HepG2 (cell line): ENCODE results near the gene C10orf67. TPM values are rescaled to one million over a fixed set of nuclear protein-coding genes. Genes with fewer than 3 reads are reported as not detected.

Experiments
- ATAC-seq: fragments of 200-7000 bp; cut with Tn5 transposase; 3 replicates; pipeline ENCODE4 v1.9.1; 2020; ENCODE audit warnings: mild to moderate bottlenecking, moderate library complexity
- BruUV-seq: library from RNA; stranded (reverse); fragments of 400-500 nt; replicated peaks from 2 replicates; lab custom pipeline; 2021; lab: Mats Ljungman, UMichigan
- CTCF ChIA-PET: fragments of 300-600 bp; formaldehyde crosslinking; extraction: SDS; loops from one replicate; lab custom pipeline; 2021; ENCODE audit warnings: low total read pairs, inconsistent platforms, low intra/inter-chr PET ratio; lab: Yijun Ruan, JAX
- POLR2A ChIA-PET: fragments of 350-600 bp; sonication (Branson Sonifier 250); formaldehyde crosslinking; loops from one replicate; lab custom pipeline; 2020; ENCODE audit warnings: antibody characterized with exemption, inconsistent platforms; lab: Yijun Ruan, JAX
- DNase-seq: peaks from one replicate; pipeline ENCODE4 v3.0.0-alpha.2; 2015; ENCODE audit warnings: low spot score
- FAIRE-seq: peaks from 3 replicates; lab custom pipeline; 2011; peaks lifted over from hg19 to GRCh38; lab: Jason Lieb, UNC
- H2AFZ ChIP-seq: one replicate; pipeline ENCODE4 v1.6.1; 2011; ENCODE audit warnings: low read length, inconsistent platforms
- H3K27ac ChIP-seq: fragments of 300-600 bp; 3 replicates; pipeline ENCODE4 v1.8.0; 2011; ENCODE audit warnings: mixed run types, mild to moderate bottlenecking, mixed read lengths, low read length, inconsistent platforms; ENCODE audit not compliant: insufficient read depth; ENCODE audit errors: extremely low read length
- H3K27me3 ChIP-seq, 2 experiments: fragments of 200-600 bp in 1 of 2; 2 replicates in 1 of 2; 3 replicates in 1 of 2; pipeline versions ENCODE4 v1.6.0 to v1.8.0; 2011; ENCODE audit warnings: low read length in 2 of 2, mild to moderate bottlenecking in 2 of 2, moderate library complexity in 2 of 2, inconsistent platforms in 1 of 2; ENCODE audit not compliant: insufficient read depth in 2 of 2, control insufficient read depth in 1 of 2
- H3K36me3 ChIP-seq, 2 experiments: fragments of 200-600 bp in 1 of 2; replicated peaks in 1 of 2; 2 replicates in 1 of 2; 3 replicates in 1 of 2; pipeline versions ENCODE4 v1.5.1 to v1.8.0; 2011; ENCODE audit warnings: low read length in 2 of 2, inconsistent platforms in 1 of 2; ENCODE audit not compliant: insufficient read depth in 2 of 2, control insufficient read depth in 1 of 2
- H3K4me1 ChIP-seq: 2 replicates; pipeline ENCODE4 v1.5.1; 2012; ENCODE audit warnings: low read length, inconsistent platforms; ENCODE audit not compliant: insufficient read depth
- H3K4me2 ChIP-seq: 2 replicates; pipeline ENCODE4 v1.6.0; 2011; ENCODE audit warnings: low read depth, low read length, inconsistent platforms
- H3K4me3 ChIP-seq, 3 experiments: fragments of 200-600 bp in 1 of 3; sonication (generic), shearing (Covaris generic) in 1 of 3; replicated peaks in 1 of 3; 2 replicates each; pipeline ENCODE4 v1.5.1; 2011 to 2016; ENCODE audit warnings: low read length in 3 of 3, inconsistent platforms in 2 of 3, low read depth in 2 of 3, mild to moderate bottlenecking in 2 of 3, control low read depth in 1 of 3, mixed read lengths in 1 of 3; ENCODE audit not compliant: insufficient read depth in 1 of 3
- H3K79me2 ChIP-seq: one replicate; pipeline ENCODE4 v1.6.1; 2011; ENCODE audit warnings: low read length, inconsistent platforms; ENCODE audit not compliant: insufficient read depth
- H3K9ac ChIP-seq: 2 replicates; pipeline ENCODE4 v1.6.0; 2011; ENCODE audit warnings: mild to moderate bottlenecking, low read depth, low read length, inconsistent platforms; ENCODE audit not compliant: insufficient read depth
- H3K9me3 ChIP-seq: 2 replicates; pipeline ENCODE4 v1.5.1; 2012; ENCODE audit warnings: mild to moderate bottlenecking, low read length
- H4K20me1 ChIP-seq: 2 replicates; pipeline ENCODE4 v1.6.0; 2011; ENCODE audit warnings: inconsistent platforms, mild to moderate bottlenecking, low read length, moderate library complexity; ENCODE audit not compliant: insufficient read depth
- KDM5B ChIP-seq: sonication (generic); formaldehyde crosslinking; IDR thresholded peaks from 2 replicates; pipeline ENCODE4 v1.4.0; 2020; ENCODE audit warnings: missing genetic modification reagents, mild to moderate bottlenecking, borderline replicate concordance
- MIXL1 ChIP-seq: IDR thresholded peaks from 2 replicates; pipeline ENCODE4 v1.6.1; 2016
- MTF1 ChIP-seq: sonication (generic); formaldehyde crosslinking; IDR thresholded peaks from 2 replicates; pipeline ENCODE4 v1.5.0; 2020; ENCODE audit warnings: missing genetic modification reagents
- ONECUT2 ChIP-seq: sonication (generic); formaldehyde crosslinking; IDR thresholded peaks from 2 replicates; pipeline ENCODE4 v1.4.0; 2020; ENCODE audit warnings: missing genetic modification reagents
- RORA ChIP-seq: sonication (generic); formaldehyde crosslinking; IDR thresholded peaks from 2 replicates; pipeline ENCODE4 v1.5.0; 2020; ENCODE audit warnings: mild to moderate bottlenecking, missing genetic modification reagents, moderate library complexity
- SMARCC2 ChIP-seq: fragments of 450-650 bp; IDR thresholded peaks from 2 replicates; pipeline ENCODE4 v1.6.1; 2017; ENCODE audit warnings: antibody characterized with exemption, mild to moderate bottlenecking
- SMC3 ChIP-seq: IDR thresholded peaks from 2 replicates; pipeline ENCODE4 v1.6.1; 2011; ENCODE audit warnings: low read length, improper control_type of control experiment
- ZFX ChIP-seq: sonication (generic); formaldehyde crosslinking; IDR thresholded peaks from 2 replicates; pipeline ENCODE4 v1.4.0; 2020; ENCODE audit warnings: mild to moderate bottlenecking, low read depth, missing genetic modification reagents, moderate library complexity
- ZNF256 ChIP-seq: sonication (generic); formaldehyde crosslinking; conservative IDR thresholded peaks from 2 replicates; pipeline ENCODE4 v1.4.0; 2020; ENCODE audit warnings: missing genetic modification reagents
- WGBS: methylation state at CpG from one replicate; pipeline ENCODE4 v1.1.6; 2017; ENCODE audit warnings: low lambda C conversion rate; 5-methylcytosine and 5-hydroxymethylcytosine counted together
- in situ Hi-C: cut with HindIII; loops from 2 replicates; pipeline ENCODE4 v1.10.0; 2017; ENCODE audit warnings: low pct_unique_long_range_greater_than_20kb; ENCODE audit not compliant: extremely low pct_ligation_motif_present
- intact Hi-C: fragments of 100-400 bp; cut with micrococcal nuclease; formaldehyde crosslinking; loops from one replicate; pipeline ENCODE4 v1.10.0; 2022; ENCODE audit not compliant: unreplicated experiment
- polyA plus RNA-seq, 8 experiments: library from polyadenylated mRNA; depleted of rRNA in 3 of 8; stranded (reverse) in 7 of 8; unstranded in 1 of 8; fragments of >200 nt; fragmentation: Illumina TruSeq in 4 of 8; extraction: Trizol in 4 of 8; gene quantifications; 2 replicates each; pipeline versions ENCODE4 v1.2.1 to v1.2.3, GENCODE V29; 2011 to 2016; ENCODE audit warnings: low read depth in 4 of 8, missing spikeins in 1 of 8, mixed read lengths in 1 of 8; ENCODE audit not compliant: insufficient read depth in 1 of 8
- total RNA-seq, 5 experiments: library from RNA; depleted of rRNA; stranded (reverse); fragments of >200 nt; fragmentation: Illumina TruSeq; extraction: Trizol; gene quantifications; 2 replicates each; pipeline ENCODE4 v1.2.3, GENCODE V29; 2016; ENCODE audit warnings: low read depth in 1 of 5
- TF ChIP-seq, protein P1 (sequence below): sonication (generic); formaldehyde crosslinking; IDR thresholded peaks from 2 replicates; pipeline ENCODE4 v1.4.0; 2020; ENCODE audit warnings: missing genetic modification reagents
- TF ChIP-seq, protein P2 (sequence below): sonication (generic); formaldehyde crosslinking; IDR thresholded peaks from 2 replicates; pipeline ENCODE4 v1.5.0; 2020; ENCODE audit warnings: mild to moderate bottlenecking, missing genetic modification reagents

The C10orf67 gene
- total and polyA plus RNA-seq, 2 of the 13 experiments (the other 11 are each of a cell fraction or from before 2014, with no cell fraction given), result not detected

DNA sequence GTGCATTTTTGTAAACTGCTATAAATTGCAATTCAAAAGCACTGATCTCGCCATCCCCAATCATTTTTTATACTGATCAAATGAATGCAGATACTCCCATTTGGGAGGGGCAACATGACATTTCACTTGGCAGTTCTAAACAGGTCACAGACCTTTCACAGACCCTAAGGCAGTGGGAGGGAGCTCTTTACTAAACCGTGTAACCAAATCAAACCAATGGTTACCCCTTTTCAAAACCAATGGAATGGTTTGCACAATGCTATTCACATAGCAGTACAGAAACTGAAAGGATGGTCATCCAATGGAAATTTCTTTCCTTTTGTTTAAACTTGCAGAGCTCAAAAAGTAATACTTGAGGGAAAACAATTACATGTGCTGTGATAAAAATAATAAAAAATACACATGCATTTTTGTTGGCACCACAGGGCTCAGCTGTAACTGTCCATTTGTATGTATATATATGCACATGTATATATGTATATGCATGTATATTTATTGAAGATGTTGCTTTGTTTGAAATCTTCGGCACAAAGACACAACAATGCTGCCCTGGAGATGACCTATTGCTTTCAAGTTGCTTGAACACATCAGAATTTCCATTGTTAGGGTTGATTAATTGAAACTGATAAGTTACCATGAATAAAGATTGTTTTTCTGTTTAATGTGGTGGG, 138.5 kb downstream of the C10orf67 start:
- H3K36me3 ChIP-seq, result no peaks in the 10 kb centered on the region
- WGBS, result 2% methylated on average over 3 of the region's 3 CpGs
- H2AFZ ChIP-seq, result no peak overlapping the region
- H3K9ac ChIP-seq, result no peak overlapping the region
- FAIRE-seq, result no peak
- no TSS peak for BruUV-seq
- CTCF ChIA-PET, result no interaction called here
- H3K27ac ChIP-seq, result no peak overlapping the region
- no peak overlapping the region for H3K4me3 ChIP-seq
- no peak for DNase-seq
- peaks cover 11% of the 10 kb centered on the region for H3K4me1 ChIP-seq
- no peak overlapping the region for H3K4me2 ChIP-seq
- H3K27me3 ChIP-seq, result peaks cover 1 to 30% of the 10 kb centered on the region in 2 experiments; a peak in 4 of 5 replicates
- POLR2A ChIA-PET, result no interaction called here
- no peaks in the 10 kb centered on the region for H4K20me1 ChIP-seq
- TF ChIP-seq ZNF256 (CRISPR knock-in tag), result no peak
- TF ChIP-seq MTF1, result no peak
- TF ChIP-seq ONECUT2 (CRISPR knock-in tag), result no peak
- TF ChIP-seq SMARCC2, result no peak
- TF ChIP-seq, protein P1, sequence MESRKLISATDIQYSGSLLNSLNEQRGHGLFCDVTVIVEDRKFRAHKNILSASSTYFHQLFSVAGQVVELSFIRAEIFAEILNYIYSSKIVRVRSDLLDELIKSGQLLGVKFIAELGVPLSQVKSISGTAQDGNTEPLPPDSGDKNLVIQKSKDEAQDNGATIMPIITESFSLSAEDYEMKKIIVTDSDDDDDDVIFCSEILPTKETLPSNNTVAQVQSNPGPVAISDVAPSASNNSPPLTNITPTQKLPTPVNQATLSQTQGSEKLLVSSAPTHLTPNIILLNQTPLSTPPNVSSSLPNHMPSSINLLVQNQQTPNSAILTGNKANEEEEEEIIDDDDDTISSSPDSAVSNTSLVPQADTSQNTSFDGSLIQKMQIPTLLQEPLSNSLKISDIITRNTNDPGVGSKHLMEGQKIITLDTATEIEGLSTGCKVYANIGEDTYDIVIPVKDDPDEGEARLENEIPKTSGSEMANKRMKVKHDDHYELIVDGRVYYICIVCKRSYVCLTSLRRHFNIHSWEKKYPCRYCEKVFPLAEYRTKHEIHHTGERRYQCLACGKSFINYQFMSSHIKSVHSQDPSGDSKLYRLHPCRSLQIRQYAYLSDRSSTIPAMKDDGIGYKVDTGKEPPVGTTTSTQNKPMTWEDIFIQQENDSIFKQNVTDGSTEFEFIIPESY (CRISPR knock-in tag), result no peak
- no peak for TF ChIP-seq SMC3
- TF ChIP-seq, protein P2, sequence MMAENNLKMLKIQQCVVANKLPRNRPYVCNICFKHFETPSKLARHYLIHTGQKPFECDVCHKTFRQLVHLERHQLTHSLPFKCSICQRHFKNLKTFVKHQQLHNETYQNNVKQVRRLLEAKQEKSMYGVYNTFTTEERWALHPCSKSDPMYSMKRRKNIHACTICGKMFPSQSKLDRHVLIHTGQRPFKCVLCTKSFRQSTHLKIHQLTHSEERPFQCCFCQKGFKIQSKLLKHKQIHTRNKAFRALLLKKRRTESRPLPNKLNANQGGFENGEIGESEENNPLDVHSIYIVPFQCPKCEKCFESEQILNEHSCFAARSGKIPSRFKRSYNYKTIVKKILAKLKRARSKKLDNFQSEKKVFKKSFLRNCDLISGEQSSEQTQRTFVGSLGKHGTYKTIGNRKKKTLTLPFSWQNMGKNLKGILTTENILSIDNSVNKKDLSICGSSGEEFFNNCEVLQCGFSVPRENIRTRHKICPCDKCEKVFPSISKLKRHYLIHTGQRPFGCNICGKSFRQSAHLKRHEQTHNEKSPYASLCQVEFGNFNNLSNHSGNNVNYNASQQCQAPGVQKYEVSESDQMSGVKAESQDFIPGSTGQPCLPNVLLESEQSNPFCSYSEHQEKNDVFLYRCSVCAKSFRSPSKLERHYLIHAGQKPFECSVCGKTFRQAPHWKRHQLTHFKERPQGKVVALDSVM (CRISPR knock-in tag), result no peak
- no peak for TF ChIP-seq ZFX (CRISPR knock-in tag)
- TF ChIP-seq KDM5B (CRISPR knock-in tag), result no peak
- TF ChIP-seq MIXL1, result no peak
- TF ChIP-seq RORA (CRISPR knock-in tag), result no peak
- no peak for ATAC-seq
- in situ Hi-C loops, result no loop called here
- no peaks in the 10 kb centered on the region for H3K9me3 ChIP-seq
- no peaks in the 10 kb centered on the region for H3K79me2 ChIP-seq
- intact Hi-C loops, result no loop called here
